IPS DF 4.7 (cell line): ENCODE data around the gene ID3.
"Not testable (repeated sequence)": the region's sequence is repeated elsewhere in the genome, so short reads cannot be mapped to it uniquely, and the experiment has no call there.

Source experiments
- DNase-seq: peaks from one replicate; pipeline ENCODE4 v3.0.0-alpha.2; 2013; ENCODE audit warnings: low spot score; ENCODE audit errors: extremely low read depth

The ID3 gene

GRCh38 chr1:23553231-23554126 lies 5.8 kb downstream of the ID3 start:
- DNase-seq = no peak

GRCh38 chr1:23551849-23552248 lies 7.5 kb downstream of the ID3 start:
- no peak for DNase-seq

DNA sequence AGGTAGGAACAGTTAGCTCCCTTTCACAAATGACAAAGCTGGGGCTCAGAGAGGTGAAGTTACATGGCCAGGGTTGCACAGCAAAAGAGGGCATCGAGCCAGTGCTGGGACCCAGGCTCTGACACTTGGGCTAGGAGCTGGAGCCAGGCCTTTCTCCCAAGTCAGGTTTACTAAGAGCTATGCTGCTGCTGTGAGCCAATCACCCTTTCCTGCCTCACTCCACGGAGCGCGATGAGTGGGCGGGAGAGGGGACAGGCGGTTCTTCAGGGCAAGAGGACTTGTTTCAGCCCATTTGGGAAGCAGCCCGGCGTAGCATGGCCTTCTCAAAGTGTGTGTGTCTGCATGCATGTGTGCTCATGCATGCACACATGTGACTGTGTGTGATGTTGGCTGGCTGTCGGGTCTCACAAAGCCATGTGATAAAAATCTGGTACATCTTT lies 10.6 kb downstream of the ID3 start:
- no peak for DNase-seq

GRCh38 chr1:23546897-23547584 lies 12.3 kb downstream of the ID3 start:
- no peak for DNase-seq

DNA sequence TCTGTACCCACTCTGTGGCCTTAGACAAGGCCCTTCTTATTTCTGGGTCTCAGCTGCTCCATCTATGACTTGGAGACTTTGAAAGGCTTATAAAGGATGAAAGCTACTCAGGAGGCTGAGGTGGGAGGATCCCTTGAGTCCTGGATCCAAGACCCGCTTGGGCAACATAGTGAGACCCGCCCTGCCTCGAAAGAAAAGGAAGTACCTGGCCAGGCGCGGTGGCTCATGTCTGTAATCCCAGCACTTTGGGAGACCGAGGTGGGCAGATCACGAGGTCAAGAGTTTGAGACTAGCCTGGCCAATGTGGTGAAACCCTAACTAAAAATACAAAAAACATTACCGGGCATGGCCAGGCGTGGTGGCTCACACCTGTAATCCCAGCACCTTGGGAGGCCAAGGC lies 13.4 kb downstream of the ID3 start:
- no peak for DNase-seq

GRCh38 chr1:23544444-23545389 lies 14.6 kb downstream of the ID3 start:
- no peak for DNase-seq

GRCh38 chr1:23543707-23544443 lies 15.4 kb downstream of the ID3 start:
- DNase-seq = no peak

DNA sequence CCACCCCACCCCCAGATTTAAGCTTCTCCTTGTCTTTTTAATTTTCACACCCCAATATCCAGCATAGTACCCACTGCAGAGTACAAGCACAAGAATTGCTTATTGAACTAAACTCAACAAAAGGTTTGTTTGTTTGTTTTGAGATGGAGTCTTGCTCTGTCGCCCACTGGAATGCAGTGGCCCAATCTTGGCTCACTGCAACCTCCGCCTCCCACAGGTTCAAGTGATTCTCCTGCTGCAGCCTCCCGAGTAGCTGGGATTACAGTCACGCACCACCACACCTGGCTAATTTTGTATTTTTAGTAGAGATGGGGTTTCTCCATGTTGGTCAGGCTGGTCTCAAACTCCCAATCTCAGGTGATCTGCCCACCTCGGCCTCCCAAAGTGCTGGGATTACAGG lies 16.4 kb downstream of the ID3 start:
- not testable (repeated sequence) for DNase-seq

DNA sequence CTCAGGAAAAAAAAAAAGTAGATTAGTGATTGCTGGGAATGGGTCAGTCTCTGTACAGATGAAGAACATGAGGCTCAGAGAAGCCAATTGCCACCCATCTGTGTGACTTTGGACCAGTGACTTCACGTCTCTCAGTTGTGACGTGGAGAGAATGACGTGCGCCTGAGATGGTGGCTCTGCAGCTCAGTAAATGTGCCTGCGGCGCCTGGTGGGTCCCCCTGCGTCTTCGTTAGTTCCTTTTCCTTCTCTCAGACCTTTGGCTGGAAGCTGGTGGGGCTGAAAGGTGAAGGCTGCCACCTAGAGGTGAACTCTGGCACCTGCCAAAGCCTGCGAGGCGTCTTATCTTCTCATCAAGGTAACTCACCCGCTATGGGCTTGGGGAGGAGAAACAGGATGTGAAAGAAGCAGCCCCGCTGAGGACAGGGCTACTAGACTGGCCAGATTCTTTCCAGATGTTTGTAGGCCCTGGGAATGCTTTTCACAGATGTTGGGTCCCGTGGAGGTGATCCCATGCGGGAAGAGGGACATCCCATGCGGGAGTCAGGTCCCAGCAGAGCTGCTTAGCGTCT lies 19.5 kb downstream of the ID3 start:
- DNase-seq = no peak

DNA sequence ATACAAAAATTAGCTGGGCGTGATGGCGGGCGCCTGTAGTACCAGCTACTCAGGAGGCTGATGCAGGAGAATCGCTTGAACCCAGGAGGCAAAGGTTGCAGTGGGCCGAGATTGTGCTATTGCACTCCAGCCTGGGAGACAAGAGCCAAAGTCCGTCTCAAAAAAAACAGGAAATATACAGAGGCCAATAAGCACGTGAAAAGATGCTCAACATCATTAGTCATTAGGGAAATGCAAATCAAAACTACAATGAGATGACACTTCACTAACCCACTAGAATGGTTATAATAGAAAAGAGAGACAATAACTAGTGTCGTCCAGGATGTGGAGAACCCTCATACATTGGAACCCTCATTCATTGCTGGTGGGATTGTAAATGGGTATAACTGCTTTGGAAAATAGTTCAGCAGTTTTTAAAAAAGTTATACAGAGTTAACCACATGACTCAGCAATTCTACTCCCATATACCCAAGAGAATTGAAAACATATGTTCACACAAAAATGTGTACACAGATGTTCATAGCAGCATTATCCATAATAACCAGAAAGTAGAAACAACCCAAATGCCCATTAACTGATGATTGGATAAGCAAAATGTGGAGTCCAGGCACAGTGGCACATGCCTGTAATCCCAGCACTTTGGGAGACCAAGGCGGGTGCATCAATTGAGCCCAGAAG lies 21.9 kb downstream of the ID3 start:
- DNase-seq = no peak

GRCh38 chr1:23533246-23534023 lies 25.9 kb downstream of the ID3 start:
- DNase-seq = no peak

GRCh38 chr1:23531562-23532094 lies 27.7 kb downstream of the ID3 start:
- no peak for DNase-seq

DNA sequence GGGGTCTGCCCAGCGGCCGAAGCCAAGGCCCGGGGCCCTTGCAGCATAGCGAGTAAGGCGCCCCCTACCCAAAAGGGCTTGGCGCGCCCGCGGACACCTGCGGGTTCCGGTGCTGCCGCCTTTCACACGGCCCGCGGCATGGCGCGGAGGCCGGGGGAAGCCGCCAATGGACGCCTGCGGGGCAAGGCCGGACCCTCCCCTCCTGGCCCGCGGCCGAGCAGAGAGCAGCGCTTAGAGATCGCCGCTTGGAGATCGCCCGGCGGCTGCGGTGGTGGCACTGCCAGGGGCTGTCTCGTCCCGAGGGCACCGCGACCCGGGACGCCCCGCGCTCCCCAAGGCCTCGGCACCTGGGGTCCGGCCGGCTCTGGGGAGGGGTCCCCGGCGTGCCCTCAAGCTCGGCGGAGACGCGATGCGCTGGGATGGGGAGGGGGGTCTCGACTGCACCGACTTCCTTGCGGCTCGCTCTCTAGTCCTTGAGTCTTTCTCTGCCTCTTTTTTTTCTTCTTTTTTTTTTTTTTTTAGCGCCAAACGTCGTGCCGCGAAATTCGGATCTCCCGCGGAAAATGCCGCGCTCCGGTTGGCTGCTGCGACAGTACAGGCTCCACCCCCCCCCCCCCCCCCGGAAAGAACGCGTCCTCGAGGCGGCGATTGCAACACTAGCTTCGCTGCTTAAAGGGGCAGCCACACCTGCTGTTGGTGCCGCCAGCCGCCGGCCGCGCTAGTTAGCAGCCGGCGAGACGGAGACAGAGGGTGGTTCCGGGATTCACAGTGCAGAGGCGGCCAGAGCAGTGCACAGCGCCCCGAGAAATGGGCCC lies 28.3 kb downstream of the ID3 start, which contains the start of gene E2F2:
Gene E2F2 (minus strand): TSS at position 487 of the 815 bp plus-strand sequence. CDS start 440 bp downstream, at position 47.
- no peak for DNase-seq

GRCh38 chr1:23530087-23530746 lies 29.1 kb downstream of the ID3 start:
- DNase-seq = no peak

DNA sequence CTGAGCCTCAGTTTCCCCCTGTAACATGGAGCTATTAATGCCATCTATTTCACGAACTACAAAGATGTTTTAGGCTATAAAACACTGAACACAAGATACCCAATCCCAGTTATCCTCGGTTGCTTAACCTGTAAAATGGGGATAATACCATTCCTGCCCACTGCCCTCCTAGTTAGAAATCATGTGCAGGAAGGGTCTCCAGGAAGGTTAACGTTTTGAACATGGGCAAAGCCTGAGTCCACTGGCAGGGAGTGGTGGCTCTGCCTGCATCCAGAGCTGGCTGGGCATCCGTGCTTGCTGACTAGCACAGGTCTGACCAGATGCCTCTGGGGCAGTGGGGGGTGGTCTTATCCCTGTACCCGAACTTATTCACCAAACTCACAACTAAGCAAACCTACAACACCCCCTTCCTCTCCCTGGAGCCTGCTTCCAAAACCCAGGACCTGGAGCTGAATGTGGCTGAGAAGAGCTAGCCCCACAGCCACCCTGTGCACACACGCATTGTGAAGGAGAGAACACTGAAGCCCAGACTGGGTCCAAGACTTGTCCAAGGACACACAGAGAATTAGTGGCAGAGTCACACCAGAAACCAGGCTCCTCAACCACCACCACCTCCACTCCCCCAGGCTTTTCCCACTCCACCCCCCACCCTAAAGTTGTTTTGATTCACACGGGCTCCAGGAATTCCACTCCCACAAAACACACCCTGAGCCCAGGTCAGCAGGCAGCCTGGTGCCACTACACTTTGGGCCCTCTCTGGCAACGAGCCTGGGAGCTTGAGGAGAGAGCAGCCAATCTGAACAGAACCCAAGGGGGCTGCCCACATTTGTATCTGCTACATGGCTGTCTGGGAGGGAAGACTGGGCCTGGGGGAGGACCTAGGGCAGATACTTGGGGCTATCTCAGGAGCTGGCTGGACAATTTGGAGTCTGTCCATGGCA lies 29.9 kb downstream of the ID3 start:
- no peak for DNase-seq
